ENCODE results near the gene AMACR.
A peak's percentile ranks its signal among the peaks of the same experiment; 100 is the strongest.

AMACR gene

DNA sequence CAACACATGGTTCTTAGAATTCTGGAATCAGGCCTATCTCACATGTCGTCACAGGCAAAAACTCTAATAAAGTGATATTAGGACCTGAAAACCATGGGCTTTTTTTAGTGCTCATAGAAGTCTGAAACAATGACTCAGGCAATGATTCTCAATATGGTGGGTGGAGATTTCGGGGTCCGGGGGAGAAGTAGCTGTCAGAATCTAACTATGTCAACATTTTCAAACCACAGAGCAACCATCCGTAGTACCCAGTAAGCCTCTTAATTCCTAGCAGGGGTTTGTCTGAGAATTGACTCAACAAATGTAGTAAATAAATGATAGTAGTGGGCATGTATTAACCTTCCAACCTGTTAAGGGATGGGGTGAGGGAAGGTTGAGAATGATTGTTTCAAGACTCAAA is 2.6 kb downstream of the AMACR start:
- no peak for DNase-seq

DNA sequence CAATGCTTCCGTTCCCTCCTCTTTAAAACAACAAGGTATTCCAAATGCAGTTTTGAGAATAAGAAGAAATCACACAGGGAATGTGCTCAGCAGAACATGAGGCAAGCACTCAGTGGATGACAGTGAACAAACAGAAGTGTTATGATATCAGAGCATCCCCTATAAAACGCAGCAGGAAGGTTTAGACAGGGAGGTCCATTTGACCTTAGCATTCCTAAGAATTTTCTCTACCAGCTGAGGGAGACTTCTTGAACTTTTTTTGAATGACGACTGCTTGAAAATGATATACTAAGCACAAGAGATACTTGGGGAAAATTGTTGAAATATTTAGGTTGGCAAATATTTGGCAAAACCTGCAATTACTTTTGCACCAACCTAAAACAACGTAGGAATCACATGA is 3.9 kb downstream of the AMACR start:
- no peak for DNase-seq

DNA sequence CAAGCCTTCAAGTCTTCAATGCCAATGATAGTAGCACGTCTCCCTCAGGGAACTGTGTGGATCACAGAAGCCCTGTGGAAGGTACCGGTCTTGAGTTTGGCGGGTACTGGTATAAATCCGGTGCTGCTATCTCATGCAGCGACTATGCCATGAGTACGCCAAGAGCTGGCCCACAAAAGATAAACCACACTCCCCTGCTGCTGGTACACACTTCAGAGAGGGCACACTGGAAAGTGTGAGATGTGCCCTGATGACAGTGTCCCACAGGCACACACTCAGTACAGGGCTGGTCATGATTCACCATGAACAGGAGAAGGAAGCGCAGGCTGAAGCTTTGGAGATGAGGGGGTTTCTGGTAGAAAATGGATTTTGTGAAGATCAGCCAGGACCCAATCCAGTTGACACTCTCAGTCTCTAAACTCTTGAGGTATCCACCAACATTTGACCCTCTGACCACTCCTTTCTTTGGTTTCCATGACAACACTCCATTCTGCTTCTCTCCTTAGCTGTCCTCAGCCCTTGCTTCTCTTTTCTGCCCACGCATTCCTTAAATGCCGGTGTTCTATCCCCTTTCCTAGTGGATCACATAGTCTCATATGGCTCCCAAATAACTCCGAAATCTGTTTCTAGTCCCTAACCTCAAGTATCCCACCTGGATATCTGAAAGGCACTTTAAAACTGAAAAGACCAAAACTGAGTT is 5.1 kb downstream of the AMACR start:
- no peak for DNase-seq

DNA sequence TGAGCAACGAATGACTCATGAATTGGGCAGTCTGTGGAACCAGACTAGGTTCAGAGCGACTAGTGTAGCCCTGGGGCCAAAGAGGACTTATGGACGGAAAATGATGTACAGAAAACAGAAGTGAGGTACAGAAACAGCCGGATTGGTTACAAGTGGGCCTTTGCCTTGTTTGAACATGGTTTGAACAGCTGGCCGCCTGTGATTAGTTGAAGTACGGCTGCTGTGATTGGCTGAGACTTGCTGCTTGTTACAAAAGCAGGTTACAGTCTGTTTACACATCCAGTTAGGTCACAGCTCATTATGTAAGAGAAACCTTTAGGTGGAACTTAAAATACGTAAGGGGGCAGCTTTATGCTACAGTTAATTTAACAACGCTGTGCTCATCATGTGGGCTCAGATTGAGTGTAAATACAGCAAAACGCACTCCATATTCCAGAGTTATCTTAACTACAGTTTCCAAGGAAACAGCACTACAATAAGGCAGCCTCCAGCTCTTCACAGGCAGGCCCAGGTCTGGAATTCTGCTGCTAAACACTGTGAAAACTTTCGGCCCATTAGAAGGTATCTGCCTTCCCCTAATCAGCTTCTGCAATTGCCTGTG is 6.5 kb downstream of the AMACR start:
- no peak for DNase-seq

DNA sequence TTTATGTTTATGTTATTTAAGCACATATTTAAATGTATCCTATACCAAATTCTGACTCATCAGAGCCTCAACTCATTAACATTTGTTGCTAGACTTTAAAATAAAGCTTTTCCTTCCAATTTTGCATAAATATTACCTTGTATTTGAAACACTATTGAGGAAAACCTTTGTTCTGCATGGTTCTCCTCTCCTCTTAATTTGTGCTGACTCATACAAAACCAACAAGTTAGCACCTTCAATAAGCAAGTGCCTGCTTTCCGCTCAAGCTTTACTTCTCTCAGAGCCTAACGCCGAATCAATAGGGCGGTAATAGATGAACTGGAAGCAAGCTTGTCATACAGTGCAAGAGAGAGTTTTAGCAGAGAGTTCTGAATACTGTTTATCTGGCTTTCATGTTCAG is 7.9 kb downstream of the AMACR start:
- DNase-seq = no peak

DNA sequence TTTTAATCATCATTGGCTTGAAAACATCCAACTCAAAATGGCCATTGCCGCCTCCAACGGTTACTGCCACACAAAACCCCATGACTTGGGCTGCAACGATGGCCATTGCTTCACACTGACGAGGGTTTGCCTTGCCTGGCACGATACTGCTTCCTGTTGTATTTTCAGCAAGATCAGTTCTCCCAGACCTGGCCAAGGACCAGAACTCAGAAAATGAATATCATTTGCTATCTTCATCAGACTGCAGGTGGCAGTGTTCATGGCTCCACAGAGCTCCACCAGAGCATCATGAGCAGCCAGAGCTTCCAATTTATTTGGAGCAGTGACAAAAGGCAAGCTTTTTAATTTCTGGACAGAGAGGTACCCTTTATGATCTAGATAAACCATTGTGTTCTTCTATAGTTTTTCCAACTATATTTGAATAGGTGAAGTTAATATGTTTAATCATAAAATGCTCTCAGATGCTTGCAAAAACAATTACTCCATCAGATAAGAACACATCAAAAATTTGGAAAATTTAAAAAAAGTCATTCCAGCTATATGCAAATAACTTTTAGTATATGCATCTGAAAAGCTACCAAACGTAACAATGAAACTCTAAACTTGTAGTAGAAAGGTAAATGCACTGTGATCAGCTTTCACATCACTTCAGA is 10.4 kb downstream of the AMACR start:
- peak; percentile 70 for DNase-seq

DNA sequence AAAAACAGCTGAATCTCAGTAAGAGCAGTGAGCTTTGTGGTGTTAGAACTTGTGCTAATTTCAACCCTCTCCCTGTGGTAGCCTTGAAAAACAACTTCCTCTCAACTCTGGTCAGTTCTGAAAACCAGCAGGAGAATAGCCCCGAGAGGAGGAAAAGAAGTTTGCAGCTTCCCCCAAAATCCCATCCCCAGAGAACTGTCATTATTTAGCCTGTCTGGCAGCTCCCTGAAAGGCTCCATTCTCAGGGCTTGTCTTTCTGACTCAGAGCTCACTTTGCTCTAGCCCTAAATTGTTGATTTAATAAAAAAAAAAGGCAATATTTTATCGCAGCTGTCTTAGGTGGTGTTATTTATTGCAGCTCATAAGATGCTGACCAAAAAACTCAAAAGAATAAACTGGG is 12.0 kb downstream of the AMACR start:
- no peak for DNase-seq

DNA sequence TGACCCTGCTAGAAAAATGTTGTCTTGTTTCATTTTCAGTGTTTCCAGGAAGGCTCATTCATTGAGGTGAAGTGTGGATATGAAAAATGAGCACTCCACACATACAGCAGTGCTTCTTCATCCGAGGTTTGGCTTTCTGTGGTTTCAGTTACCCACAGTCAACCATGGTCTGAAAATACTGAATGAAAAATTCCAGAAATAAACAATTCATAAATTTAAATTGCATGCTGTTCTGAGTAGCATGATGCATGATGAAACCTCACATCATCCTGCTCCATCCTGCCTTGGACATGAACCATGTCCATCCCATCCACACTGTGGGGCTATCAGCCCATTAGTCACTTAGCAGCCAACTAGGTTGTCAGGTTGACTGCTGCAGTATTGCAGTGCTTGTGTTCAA is 13.0 kb downstream of the AMACR start:
- no peak for DNase-seq

DNA sequence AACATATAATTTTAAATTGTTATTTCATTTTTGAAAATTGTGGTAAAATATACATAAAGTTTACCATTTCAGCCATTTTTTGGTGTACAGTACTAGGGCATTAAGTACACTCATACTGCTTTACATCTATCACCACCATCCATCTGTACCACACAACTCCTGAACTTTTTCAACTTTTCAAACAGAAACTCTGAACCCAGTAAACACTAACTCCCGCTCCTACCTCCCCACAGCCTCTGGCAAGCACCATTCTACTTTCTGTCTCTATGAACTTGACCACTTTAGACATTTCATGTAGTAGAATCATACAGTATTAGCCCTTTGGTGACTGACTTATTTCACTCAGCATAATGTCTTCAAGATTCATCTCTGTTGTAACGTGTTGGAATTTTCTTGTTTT is 15.0 kb downstream of the AMACR start:
- no peak for DNase-seq

DNA sequence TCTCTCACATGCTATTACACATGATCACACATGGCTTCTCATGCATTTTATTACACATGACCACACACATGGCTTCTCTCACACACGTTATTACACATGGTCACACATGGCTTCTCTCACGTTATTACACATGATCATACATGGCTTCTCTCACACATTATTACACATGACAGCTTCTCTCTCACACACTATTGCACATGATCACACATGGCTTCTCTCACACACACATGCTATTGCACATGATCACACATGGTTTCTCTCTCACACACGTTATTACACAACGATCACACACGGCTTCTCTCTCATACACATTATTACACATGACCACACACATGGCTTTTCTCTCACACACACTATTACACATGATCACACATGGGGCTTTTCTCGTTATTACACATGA is 22.4 kb downstream of the AMACR start:
- DNase-seq = no peak

DNA sequence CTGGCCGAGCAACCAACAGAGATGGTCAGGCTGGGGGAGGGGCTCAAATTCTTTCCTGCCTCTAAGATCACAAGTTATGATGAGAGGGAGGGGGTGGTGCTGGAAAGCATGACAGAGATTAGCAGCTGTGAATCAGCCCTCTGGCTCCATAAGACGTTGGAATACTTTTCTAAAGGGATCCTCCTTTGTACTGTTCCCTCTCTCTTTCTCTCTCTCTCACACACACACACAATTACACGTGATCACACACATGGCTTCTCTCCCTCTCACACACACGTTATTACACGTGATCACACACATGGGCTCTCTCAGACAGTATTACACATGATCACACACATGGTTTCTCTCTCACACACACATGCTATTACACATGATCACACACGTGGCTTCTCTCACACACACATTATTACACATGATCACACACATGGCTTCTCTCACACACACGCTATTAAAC is 23.2 kb downstream of the AMACR start, which contains the start of gene SLC45A2:
SLC45A2 (minus strand) TSS at position 23 of the 454 bp plus-strand sequence. CDS start 110 bp downstream, outside the sequence.
- DNase-seq = no peak

DNA sequence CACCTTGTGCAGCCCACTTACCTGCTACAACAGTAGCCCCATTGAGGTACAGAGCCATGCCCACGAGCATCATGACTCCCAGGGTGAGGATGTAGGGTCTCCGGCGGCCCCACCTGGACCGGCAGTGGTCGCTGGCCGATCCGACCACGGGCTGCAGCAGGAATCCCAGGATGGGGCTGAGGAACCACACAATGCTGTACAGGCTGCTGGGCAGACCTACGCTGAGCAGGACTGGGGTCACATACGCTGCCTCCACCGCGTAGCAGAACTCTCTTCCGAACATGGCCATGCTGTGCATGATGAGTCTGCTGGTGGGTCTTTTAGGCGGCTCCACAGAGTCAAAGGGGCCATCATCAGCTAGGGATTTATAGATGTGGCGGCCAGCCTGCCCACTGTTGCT is 23.7 kb downstream of the AMACR start:
- no peak for DNase-seq

DNA sequence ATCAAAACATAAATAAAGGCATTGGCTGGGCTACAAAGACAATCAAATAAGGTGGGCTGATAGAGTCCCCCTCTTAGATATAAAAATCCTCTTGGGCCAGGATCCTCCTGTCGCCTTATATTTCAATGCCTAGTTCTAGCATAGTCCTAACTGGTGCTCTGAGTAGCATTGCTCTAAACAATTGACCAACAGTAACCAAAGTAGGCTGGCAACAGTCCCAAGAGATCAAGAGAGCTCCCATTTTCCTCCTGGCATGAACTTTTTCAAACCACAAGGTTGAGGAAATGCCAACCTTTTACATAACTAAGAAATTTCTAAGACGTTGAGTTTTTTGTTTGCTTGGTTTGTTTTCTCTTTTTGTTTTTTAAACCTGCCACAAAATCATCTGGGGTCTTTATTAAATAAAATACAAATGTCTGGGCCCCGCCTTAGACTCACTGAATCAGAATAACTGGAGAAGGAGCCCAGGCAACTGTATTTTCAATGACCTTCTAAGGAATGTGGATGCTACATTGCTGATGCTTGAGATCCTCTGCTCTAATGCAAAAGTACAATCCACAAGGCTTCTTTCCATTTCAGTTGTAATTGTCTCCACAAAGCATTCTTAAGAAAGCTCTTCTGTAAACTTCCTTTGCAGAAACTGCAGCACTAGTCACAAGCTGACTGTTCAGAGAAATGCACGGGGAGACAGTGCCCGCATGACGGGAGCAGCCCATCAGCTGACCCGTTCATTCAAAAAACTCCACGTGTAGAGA is 26.3 kb downstream of the AMACR start:
- DNase-seq = no peak

DNA sequence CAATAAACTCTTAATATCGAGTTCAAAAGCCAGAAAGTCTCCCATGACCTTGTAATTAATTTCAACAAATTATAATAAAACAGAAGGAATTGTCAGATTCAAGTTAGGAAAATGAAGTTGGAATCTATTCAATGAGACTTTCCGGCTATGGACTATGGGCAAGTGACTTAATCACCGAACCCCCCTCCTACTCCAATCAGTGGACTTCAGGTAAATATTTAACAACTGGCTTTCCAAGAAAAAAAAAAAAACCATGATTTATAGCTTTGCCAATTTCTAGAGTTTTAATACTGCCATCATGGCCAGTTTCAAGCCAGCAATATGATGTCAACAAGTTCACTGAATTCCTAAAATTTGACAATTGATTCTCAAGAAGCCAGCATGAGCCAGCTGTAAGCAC is 27.8 kb downstream of the AMACR start:
- no peak for DNase-seq

DNA sequence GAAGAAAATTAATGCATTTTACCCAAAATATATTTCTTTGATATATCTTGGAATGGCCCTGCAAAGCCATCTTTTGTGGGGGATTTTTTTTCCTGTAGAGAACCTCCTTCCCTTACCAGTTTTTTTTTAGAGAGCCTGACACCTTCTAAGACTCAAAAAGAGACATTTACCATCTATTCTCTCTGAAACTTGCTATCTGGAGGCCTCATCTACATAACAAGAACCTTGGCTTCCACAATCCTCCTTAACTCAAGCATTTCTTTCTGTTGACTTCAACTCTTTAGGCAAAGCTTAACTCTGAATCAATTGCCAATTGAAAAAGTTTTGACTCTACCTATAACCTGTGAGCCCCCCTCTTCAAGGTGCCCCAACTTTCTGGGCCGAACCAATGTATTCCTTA is 29.5 kb downstream of the AMACR start:
- DNase-seq = no peak

DNA sequence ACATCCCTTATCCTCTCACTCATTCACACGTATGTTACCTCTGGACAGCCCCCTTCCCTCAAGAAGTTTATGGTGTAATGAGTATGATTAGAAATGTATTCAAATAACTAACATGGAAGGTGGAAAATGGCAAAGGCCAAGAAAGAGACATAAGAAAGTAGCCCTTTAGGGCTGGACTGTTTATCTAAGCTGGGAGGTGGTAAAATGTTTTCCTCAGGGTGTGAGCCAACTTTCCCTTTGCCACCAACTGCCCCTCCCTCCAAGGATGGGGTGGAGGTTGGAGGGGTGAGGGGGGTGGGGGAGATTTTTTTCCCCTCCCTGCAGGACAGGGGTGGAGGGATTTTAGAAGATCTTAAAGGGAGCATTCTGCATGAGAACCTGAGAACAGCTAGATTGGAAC is 31.5 kb downstream of the AMACR start:
- no peak for DNase-seq

DNA sequence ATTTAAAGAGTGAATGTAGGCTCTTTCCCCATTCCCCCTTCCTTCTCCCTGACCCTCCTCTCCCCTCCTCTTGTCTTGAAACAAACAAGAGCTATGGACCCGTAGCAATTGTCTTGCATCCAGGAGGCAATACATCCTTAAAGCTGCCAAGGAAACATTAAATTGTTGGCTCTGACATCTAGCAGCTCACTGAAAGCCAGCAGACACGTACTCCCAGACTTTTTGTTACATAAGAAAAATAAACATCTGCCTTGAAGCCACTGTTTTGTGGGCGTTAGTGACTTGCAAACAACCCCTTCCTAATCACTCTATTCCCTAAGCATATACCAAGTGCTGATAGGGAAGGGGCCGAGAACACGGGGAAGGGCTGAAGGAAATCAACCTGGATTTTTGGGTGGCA is 32.0 kb downstream of the AMACR start:
- no peak for DNase-seq

DNA sequence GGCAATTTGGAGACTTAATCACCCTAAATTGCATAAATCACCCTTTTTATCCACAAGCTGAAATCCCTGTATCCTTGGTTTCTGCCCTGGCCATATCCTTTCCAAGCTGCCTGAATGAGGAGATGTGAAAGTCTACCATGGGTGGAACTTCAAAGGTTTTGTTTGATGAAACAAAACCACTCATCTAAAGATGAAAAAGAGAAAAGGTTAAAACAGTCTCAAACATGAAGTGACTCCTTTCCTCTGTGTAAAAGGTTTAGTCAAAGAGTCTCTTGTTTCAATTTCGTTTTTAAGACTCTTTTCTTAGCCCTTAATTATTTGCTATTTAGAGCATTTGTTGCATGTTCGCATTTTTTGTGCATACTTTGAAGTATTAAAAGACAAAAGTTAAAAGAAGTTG is 34.6 kb downstream of the AMACR start:
- DNase-seq = no peak

DNA sequence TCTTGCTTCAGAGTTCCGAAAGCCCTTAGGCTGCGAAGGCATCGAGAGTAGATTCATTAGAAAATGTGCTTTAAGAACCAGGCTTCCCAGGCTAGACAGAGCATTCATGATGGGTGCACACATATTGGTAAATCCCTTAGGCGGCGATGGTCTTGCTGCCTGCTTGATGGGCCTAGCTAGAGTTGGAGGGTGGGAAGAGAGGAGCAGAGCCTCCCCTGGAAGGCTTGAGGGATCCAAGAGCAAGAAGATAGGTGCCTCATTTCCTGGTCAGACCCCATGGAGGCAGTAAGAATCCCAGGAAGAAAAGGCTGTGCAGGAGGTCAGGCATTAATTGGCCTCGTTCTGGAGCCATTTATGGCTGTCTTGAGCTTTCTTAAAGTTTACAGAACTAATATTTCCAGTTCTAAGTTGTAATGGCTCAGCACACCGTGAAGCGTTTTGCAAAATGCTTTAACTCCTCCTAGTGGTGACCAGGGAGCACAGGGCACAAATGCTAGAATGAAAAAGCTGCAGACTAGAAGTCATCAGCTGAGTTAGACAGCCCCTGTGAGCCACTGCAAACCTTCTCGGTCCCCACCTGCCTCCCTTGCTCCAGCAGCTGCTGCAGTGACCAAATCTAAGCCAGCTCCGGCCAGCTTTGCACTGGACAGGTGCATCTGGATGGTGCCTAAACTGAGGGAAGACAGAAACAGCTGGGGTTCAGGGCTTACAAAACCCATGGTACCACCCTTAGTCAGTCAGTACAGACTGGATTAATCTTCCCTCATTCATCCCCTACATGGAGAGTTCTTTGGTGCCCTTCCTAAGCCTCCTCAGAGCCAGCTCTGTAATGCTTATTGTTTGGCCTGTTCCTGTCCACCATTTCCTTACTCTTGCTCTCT is 38.0 kb downstream of the AMACR start:
- DNase-seq = peak; percentile 30

DNA sequence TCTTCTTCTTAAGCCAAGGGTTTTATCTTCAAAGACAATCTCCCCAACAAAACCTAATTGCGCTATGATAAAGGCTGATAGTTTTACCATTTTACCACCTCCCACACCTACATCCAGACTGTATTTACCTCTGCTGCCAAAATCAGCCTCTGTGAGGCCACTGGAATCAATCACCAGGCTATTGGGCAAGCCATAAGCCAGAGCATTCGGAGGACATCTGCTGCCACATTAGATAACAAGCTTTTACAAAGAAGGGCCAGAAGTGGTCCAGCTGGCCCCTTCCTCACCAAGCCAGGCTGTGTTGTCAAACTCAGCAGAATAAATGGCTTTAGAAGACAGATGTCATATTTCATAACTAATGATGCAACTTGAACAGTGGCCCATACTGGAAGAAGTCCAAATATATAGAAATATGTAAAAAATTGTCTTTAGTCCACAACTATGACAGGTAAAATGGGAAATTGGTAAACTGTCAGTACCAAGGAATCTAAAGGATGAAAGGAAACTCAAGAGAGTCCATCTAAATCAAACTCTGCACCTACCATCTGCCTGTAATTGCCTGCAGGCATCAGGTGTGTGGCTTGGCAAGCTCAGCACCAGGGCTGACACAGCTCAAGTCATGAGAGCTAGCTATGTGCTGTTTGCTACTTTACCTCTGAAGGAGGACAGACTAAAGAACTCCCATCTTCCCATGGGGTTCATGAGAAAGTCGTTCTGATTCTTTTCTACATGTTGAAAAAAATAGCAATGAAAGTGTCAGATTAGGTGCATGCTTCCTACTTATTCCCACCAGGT is 39.4 kb downstream of the AMACR start:
- DNase-seq = no peak

DNA sequence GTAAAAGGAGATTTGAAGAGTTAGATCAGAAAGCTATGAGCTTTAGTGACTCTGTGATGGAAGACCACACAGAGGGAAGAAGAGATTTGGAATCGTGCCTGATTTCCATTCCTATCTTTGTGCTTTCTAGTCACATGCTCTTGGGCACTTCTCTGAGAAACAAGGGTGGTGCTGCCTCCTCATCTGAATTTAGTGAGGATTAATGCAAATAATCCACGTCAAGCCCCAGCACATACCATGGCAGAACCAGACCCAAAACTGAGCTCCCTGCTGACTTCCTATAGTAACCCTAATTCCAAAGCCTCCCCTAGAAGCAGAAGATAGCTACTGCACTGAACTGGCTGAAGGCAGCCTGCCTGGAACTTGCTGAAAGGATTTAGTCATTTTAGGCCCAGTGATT is 41.0 kb downstream of the AMACR start:
- DNase-seq = no peak
